IMR-90 (cell line): ENCODE data around the gene NEDD4L. TPM values are rescaled to one million over a fixed set of nuclear protein-coding genes. Genes with fewer than 3 reads are reported as not detected.
A peak's percentile ranks its signal among the peaks of the same experiment; 100 is the strongest.

Experiments
- ATAC-seq: fragments of 200-7000 bp; cut with Tn5 transposase; 2 replicates; pipeline ENCODE4 v1.9.1; 2020; ENCODE audit warnings: low read depth, mild to moderate bottlenecking, moderate library complexity
- BruUV-seq: library from RNA; stranded (reverse); fragments of 400-500 nt; replicated peaks from 2 replicates; lab custom pipeline; 2021; lab: Mats Ljungman, UMichigan
- CTCF ChIA-PET: fragments of 300-600 bp; formaldehyde crosslinking; extraction: SDS; loops from one replicate; lab custom pipeline; 2021; ENCODE audit warnings: antibody characterized with exemption; lab: Yijun Ruan, JAX
- POLR2A ChIA-PET: fragments of 300-600 bp; sonication (Branson Sonifier 250); formaldehyde crosslinking; loops from one replicate; lab custom pipeline; 2022; ENCODE audit warnings: antibody characterized with exemption; ENCODE audit not compliant: unreplicated experiment; lab: Charles Lee
- DNase-seq: peaks from one replicate; pipeline ENCODE4 v3.0.0; 2013
- H2AFZ ChIP-seq: replicated peaks from 2 replicates; pipeline ENCODE3; 2013; ENCODE audit warnings: low read length, mild to moderate bottlenecking; ENCODE audit not compliant: poor library complexity
- H2AK5ac ChIP-seq: 2 replicates; pipeline ENCODE4 v1.6.1; 2013; ENCODE audit warnings: low read depth, low read length, inconsistent platforms
- H2AK9ac ChIP-seq: replicated peaks from 2 replicates; pipeline ENCODE3; 2013; ENCODE audit warnings: mild to moderate bottlenecking, low read depth, low read length, moderate library complexity; ENCODE audit not compliant: poor library complexity
- H2BK120ac ChIP-seq: 2 replicates; pipeline ENCODE4 v1.6.1; 2013; ENCODE audit warnings: low read depth, low read length, inconsistent platforms
- H2BK15ac ChIP-seq: 3 replicates; pipeline ENCODE4 v1.6.1; 2013; ENCODE audit warnings: low read depth, low read length, inconsistent platforms
- H2BK20ac ChIP-seq: 2 replicates; pipeline ENCODE4 v1.6.1; 2013; ENCODE audit warnings: low read depth, mild to moderate bottlenecking, inconsistent platforms, low read length, moderate library complexity
- H2BK5ac ChIP-seq: 2 replicates; pipeline ENCODE4 v1.6.1; 2013; ENCODE audit warnings: mild to moderate bottlenecking, low read depth, low read length, inconsistent platforms; ENCODE audit not compliant: poor library complexity, severe bottlenecking
- H3K14ac ChIP-seq: replicated peaks from 2 replicates; pipeline ENCODE4 v1.6.1; 2013; ENCODE audit warnings: low read depth, low read length, inconsistent platforms
- H3K18ac ChIP-seq: 2 replicates; pipeline ENCODE4 v1.6.1; 2013; ENCODE audit warnings: low read depth, low read length, control low read depth
- H3K23ac ChIP-seq: 2 replicates; pipeline ENCODE4 v1.6.1; 2013; ENCODE audit warnings: low read depth, low read length, inconsistent platforms
- H3K27ac ChIP-seq: 2 replicates; pipeline ENCODE4 v1.5.1; 2013; ENCODE audit warnings: mild to moderate bottlenecking, control low read depth, low read length; ENCODE audit not compliant: insufficient read depth
- H3K27me3 ChIP-seq: 2 replicates; pipeline ENCODE4 v1.6.1; 2013; ENCODE audit warnings: low read length; ENCODE audit not compliant: control insufficient read depth, insufficient read depth
- H3K36me3 ChIP-seq: 2 replicates; pipeline ENCODE4 v1.6.1; 2013; ENCODE audit warnings: low read length, mixed read lengths; ENCODE audit not compliant: control insufficient read depth, insufficient read depth
- H3K4ac ChIP-seq: 2 replicates; pipeline ENCODE4 v1.6.1; 2013; ENCODE audit warnings: low read depth, low read length, inconsistent platforms
- H3K4me1 ChIP-seq: 2 replicates; pipeline ENCODE4 v1.6.1; 2013; ENCODE audit warnings: low read length, mixed read lengths; ENCODE audit not compliant: control insufficient read depth, insufficient read depth
- H3K4me2 ChIP-seq: 2 replicates; pipeline ENCODE4 v1.6.1; 2013; ENCODE audit warnings: low read depth, mild to moderate bottlenecking, control low read depth, low read length, moderate library complexity
- H3K4me3 ChIP-seq: 2 replicates; pipeline ENCODE4 v1.5.1; 2013; ENCODE audit warnings: low read depth, mild to moderate bottlenecking, control low read depth, low read length, moderate library complexity; ENCODE audit not compliant: insufficient read depth
- H3K56ac ChIP-seq: 2 replicates; pipeline ENCODE4 v1.6.1; 2013; ENCODE audit warnings: low read length, inconsistent platforms; ENCODE audit not compliant: insufficient read depth; ENCODE audit errors: extremely low read depth
- H3K79me1 ChIP-seq, 2 experiments: 2 replicates each; pipeline ENCODE4 v1.6.1; 2013; ENCODE audit warnings: low read length in 2 of 2, inconsistent platforms in 1 of 2, low read depth in 1 of 2
- H3K9ac ChIP-seq: 2 replicates; pipeline ENCODE4 v1.6.1; 2013; ENCODE audit warnings: low read depth, low read length, control low read depth
- H3K9me1 ChIP-seq: 2 replicates; pipeline ENCODE4 v1.6.1; 2013; ENCODE audit warnings: low read length, inconsistent platforms; ENCODE audit not compliant: insufficient read depth
- H3K9me3 ChIP-seq: 2 replicates; pipeline ENCODE4 v1.6.1; 2013; ENCODE audit warnings: low read length; ENCODE audit not compliant: control insufficient read depth, insufficient read depth
- H4K20me1 ChIP-seq: 2 replicates; pipeline ENCODE4 v1.6.1; 2013; ENCODE audit warnings: low read length, inconsistent platforms; ENCODE audit not compliant: insufficient read depth
- H4K5ac ChIP-seq: 2 replicates; pipeline ENCODE4 v1.6.1; 2013; ENCODE audit warnings: mild to moderate bottlenecking, low read depth, low read length, control low read depth
- H4K8ac ChIP-seq, 2 experiments: 2 replicates each; pipeline ENCODE4 v1.6.1; 2013; ENCODE audit warnings: low read depth in 2 of 2, low read length in 2 of 2, control low read depth in 1 of 2, inconsistent platforms in 1 of 2
- H4K91ac ChIP-seq: 2 replicates; pipeline ENCODE4 v1.6.1; 2013; ENCODE audit warnings: low read depth, low read length, inconsistent platforms; ENCODE audit not compliant: insufficient read depth
- BHLHE40 ChIP-seq: fragments of 150-350 bp; IDR thresholded peaks from 2 replicates; pipeline ENCODE4 v1.6.1; 2016; ENCODE audit warnings: mild to moderate bottlenecking, low read depth, low read length
- CEBPB ChIP-seq: IDR thresholded peaks from 2 replicates; pipeline ENCODE4 v1.6.1; 2012; ENCODE audit warnings: low read depth, low read length, improper control_type of control experiment
- NFE2L2 ChIP-seq: fragments of 150-350 bp; IDR thresholded peaks from 2 replicates; pipeline ENCODE4 v1.6.1; 2016; ENCODE audit warnings: low read depth, mild to moderate bottlenecking, low read length
- RCOR1 ChIP-seq: IDR thresholded peaks from 2 replicates; pipeline ENCODE4 v1.6.1; 2012; ENCODE audit warnings: mild to moderate bottlenecking, low read length, improper control_type of control experiment; ENCODE audit not compliant: insufficient replicate concordance
- WGBS, 2 experiments: methylation state at CpG; one replicate each; pipeline versions ENCODE4 v1.1.5 to v1.1.7; 2013; ENCODE audit warnings: missing lambda C conversion rate in 2 of 2; ENCODE audit not compliant: insufficient read length in 1 of 2; ENCODE audit errors: extremely low coverage in 2 of 2; 5-methylcytosine and 5-hydroxymethylcytosine counted together
- dilution Hi-C: fragments of 300-500 bp; cut with HindIII; formaldehyde crosslinking; loops from one replicate; pipeline ENCODE4 v1.14.3; 2018; ENCODE audit warnings: low sequenced_read_pairs; ENCODE audit not compliant: unreplicated experiment
- in situ Hi-C: fragments of 300-500 bp; cut with MboI; formaldehyde crosslinking; loops from 3 replicates; pipeline ENCODE4 v1.14.3; 2019; ENCODE audit warnings: low sequenced_read_pairs, inconsistent platforms, mixed read lengths
- intact Hi-C: fragments of 100-400 bp; cut with micrococcal nuclease; formaldehyde crosslinking; loops from 2 replicates; pipeline ENCODE4 v1.10.0; 2022
- polyA plus RNA-seq, 3 experiments: library from polyadenylated mRNA; depleted of rRNA; stranded (reverse); fragments of >200 nt; gene quantifications; 2 replicates each; pipeline ENCODE4 v1.2.3, GENCODE V29; 2012; ENCODE audit warnings: low replicate concordance in 1 of 3
- total RNA-seq: library from RNA; depleted of rRNA; stranded (reverse); fragments of >200 nt; gene quantifications from 2 replicates; pipeline ENCODE4 v1.2.3, GENCODE V29; 2012

Gene NEDD4L
- total and polyA plus RNA-seq, 2 of the 4 experiments (the other 2 are of a cell fraction) = 10.0 to 10.9 TPM

GRCh38 chr18:58254873-58255511 lies 211.0 kb downstream of the NEDD4L start:
- ChIA-PET POLR2A (no interaction called here), CTCF (no interaction called here)
- Histone ChIP-seq H3K9me1 (no peaks in the 10 kb centered on the region), H4K5ac (no peak overlapping the region), H3K9me3 (no peaks in the 10 kb centered on the region), H3K79me1 (no peaks in the 10 kb centered on the region), H3K27ac (no peak overlapping the region), H4K8ac (no peak overlapping the region), H2AK5ac (peak overlapping the region; percentile 6; the same call in 1 of the 2 replicates), H4K20me1 (no peaks in the 10 kb centered on the region), H3K18ac (no peak overlapping the region), H2BK5ac (no peak overlapping the region), H3K4me2 (peak overlapping the region; percentile 23; the same call in 1 of the 2 replicates), H3K56ac (no peak overlapping the region), H2BK20ac (no peak overlapping the region; the same call in 1 of the 2 replicates), H3K27me3 (no peaks in the 10 kb centered on the region), H3K9ac (no peak overlapping the region), H3K14ac (0 out of 2 replicates have a peak overlapping the region, but pooled peaks have one; percentile 50), H2AFZ (peak overlapping the region; percentile 14), H3K4me3 (no peak overlapping the region), H2BK120ac (no peak overlapping the region), H3K4me1 (peaks cover 9% of the 10 kb centered on the region; the same call in 1 of the 2 replicates), H3K4ac (no peak overlapping the region), H2AK9ac (peak overlapping the region; percentile 39), H3K36me3 (peaks cover 1% of the 10 kb centered on the region), H4K91ac (no peak overlapping the region), H3K23ac (no peak overlapping the region), H2BK15ac (no peak overlapping the region)
- in situ Hi-C loops = no loop called here
- WGBS, 2 experiments = 47% methylated on average over 5 of the region's 17 CpGs; no CpG with 5 or more reads in 1 of the 2 experiments
- ATAC-seq (peak; percentile 47; the same call in 1 of the 2 replicates), DNase-seq (peak; percentile 51)
- dilution Hi-C loops = no loop called here
- BruUV-seq = no TSS peak
- intact Hi-C loops = no loop called here
- no peak for TF ChIP-seq NFE2L2
- no peak for TF ChIP-seq BHLHE40
- no peak for TF ChIP-seq CEBPB
- TF ChIP-seq RCOR1 = no peak
